ENCODE measurements around the gene PUSL1. TPM values are rescaled to one million over a fixed set of nuclear protein-coding genes. Genes with fewer than 3 reads are reported as not detected.

The PUSL1 gene
- total and polyA plus RNA-seq, 2 of the 13 experiments (the other 11 are each of a cell fraction or from before 2014, with no cell fraction given) = 8.3 to 22.2 TPM

GRCh38 chr1:1333551-1334241, 25.3 kb downstream of the PUSL1 start:
- WGBS (ENCODE audit: low lambda C conversion rate) = 91% methylated on average over 14 of the region's 36 CpGs
- ChIA-PET CTCF (ENCODE audit: low intra/inter-chr PET ratio, low total read pairs) (no interaction called here), POLR2A (interaction anchor here (1.0 to 3.9 kb wide), 2 partner anchors 14 to 42 kb away, joined by 3 to 12 read pairs; partner anchors contain the start of genes AURKAIP1 and DVL1)
- FAIRE-seq (no peak), DNase-seq (ENCODE audit: low spot score) (no peak), ATAC-seq (0 out of 3 replicates have a peak, but pooled peaks have one; percentile 0)
- BruUV-seq (replicated peaks) = no TSS peak
- Histone ChIP-seq H3K36me3 (replicated peaks in 1 of 2; ENCODE audit: control insufficient read depth in 1 of 2, insufficient read depth in 2 of 2, low read length in 2 of 2) (peaks cover 4 to 5% of the 10 kb centered on the region in 2 experiments; a peak in 3 of 5 replicates), H3K9me3 (ENCODE audit: low read length) (no peaks in the 10 kb centered on the region), H3K4me3 (replicated peaks in 1 of 3; ENCODE audit: insufficient read depth in 1 of 3, low read depth in 2 of 3, low read length in 3 of 3) (no peak overlapping the region), H3K27me3 (ENCODE audit: control insufficient read depth in 1 of 2, insufficient read depth in 2 of 2, low read length in 2 of 2) (0 out of 5 replicates have a peak, but pooled peaks cover 0 to 4% of the 10 kb centered on the region in 2 experiments), H2AFZ (ENCODE audit: low read length) (no peak overlapping the region), H3K4me1 (ENCODE audit: insufficient read depth, low read length) (peaks cover 24% of the 10 kb centered on the region), H3K9ac (ENCODE audit: insufficient read depth, low read depth, low read length) (no peak overlapping the region), H3K4me2 (ENCODE audit: low read depth, low read length) (no peak overlapping the region), H3K27ac (ENCODE audit: extremely low read length, insufficient read depth, low read length) (no peak overlapping the region), H3K79me2 (ENCODE audit: insufficient read depth, low read length) (no peaks in the 10 kb centered on the region), H4K20me1 (ENCODE audit: insufficient read depth, low read length) (peaks cover 7% of the 10 kb centered on the region; the same call in 1 of the 2 replicates)
- intact Hi-C loops (cut with micrococcal nuclease; ENCODE audit: unreplicated experiment) (no loop called here), in situ Hi-C loops (cut with HindIII; ENCODE audit: extremely low pct_ligation_motif_present, low pct_unique_long_range_greater_than_20kb) (no loop called here)
- no peak for TF ChIP-seq ETS1 (CRISPR knock-in tag; IDR thresholded peaks at IDR 0.05)
- TF ChIP-seq ZNF431 (CRISPR knock-in tag; IDR thresholded peaks at IDR 0.05; ENCODE audit: borderline replicate concordance, low read depth) = no peak
- no peak for TF ChIP-seq ZNF709 (CRISPR knock-in tag; IDR thresholded peaks at IDR 0.05)
- no peak for TF ChIP-seq RFXANK (CRISPR knock-in tag; IDR thresholded peaks at IDR 0.05)
- no peak for TF ChIP-seq SMAD3 (CRISPR knock-in tag; IDR thresholded peaks at IDR 0.05)
- TF ChIP-seq ZC3H13 (CRISPR knock-in tag; IDR thresholded peaks at IDR 0.05) = peak; percentile 78; the same call in 1 of the 2 replicates
- TF ChIP-seq E2F5 (CRISPR knock-in tag; conservative IDR thresholded peaks at IDR 0.05) = no peak
- TF ChIP-seq FUBP1 (CRISPR knock-in tag; IDR thresholded peaks at IDR 0.05; ENCODE audit: borderline replicate concordance) = no peak
- no peak for TF ChIP-seq LCORL (IDR thresholded peaks at IDR 0.05)
- TF ChIP-seq LCORL (CRISPR knock-in tag; IDR thresholded peaks at IDR 0.05) = no peak
- TF ChIP-seq SKI (IDR thresholded peaks at IDR 0.05; ENCODE audit: partially characterized antibody) = no peak
- TF ChIP-seq LRRFIP1 (CRISPR knock-in tag; conservative IDR thresholded peaks at IDR 0.05) = no peak
- no peak for TF ChIP-seq NFE2L1 (CRISPR knock-in tag; IDR thresholded peaks at IDR 0.05; ENCODE audit: borderline replicate concordance)
- TF ChIP-seq NR0B2 (CRISPR knock-in tag; IDR thresholded peaks at IDR 0.05) = no peak
- TF ChIP-seq CTCF (CRISPR knock-in tag; IDR thresholded peaks at IDR 0.05) = 0 out of 2 replicates have a peak, but pooled peaks have one; percentile 3

All from HepG2 (cell line).